OCI-LY1 (cell line): ENCODE measurements around the gene ATP13A2.

Experiments used
- EZH2 ChIP-seq: fragments of 200-600 bp; sonication (generic), shearing (Covaris generic); IDR thresholded peaks from 2 replicates; pipeline ENCODE4 v1.8.0; 2017; ENCODE audit warnings: borderline replicate concordance, mixed run types, mild to moderate bottlenecking, antibody characterized with exemption, low read length, moderate library complexity, mixed read lengths
- TF ChIP-seq, protein P1 (sequence below): fragments of 200-600 bp; sonication (generic), shearing (Covaris generic); IDR thresholded peaks from 2 replicates; pipeline ENCODE4 v1.5.1; 2017; ENCODE audit warnings: mild to moderate bottlenecking, antibody characterized with exemption, low read length, moderate library complexity, mixed read lengths

DNA sequence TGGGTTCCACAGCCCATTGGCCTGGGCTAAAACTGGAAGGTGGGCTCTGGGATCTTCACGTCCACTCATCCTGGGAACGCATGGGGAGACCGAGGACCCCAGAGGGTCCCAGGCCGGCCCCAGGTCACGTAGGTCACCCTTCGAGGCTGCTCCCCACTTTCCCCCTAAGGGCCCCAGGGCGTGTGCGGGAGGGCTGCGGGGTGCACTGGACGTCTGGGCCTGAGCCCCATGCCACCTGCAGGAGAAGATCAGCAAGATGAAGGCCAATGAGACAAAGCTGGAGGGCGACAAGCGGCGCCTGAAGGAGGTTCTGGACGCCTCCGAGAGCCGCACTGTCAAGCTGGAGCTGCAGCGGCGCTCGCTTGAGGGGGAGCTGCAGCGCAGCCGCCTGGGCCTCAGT is 43.8 kb downstream of the ATP13A2 start:
- TF ChIP-seq, protein P1, sequence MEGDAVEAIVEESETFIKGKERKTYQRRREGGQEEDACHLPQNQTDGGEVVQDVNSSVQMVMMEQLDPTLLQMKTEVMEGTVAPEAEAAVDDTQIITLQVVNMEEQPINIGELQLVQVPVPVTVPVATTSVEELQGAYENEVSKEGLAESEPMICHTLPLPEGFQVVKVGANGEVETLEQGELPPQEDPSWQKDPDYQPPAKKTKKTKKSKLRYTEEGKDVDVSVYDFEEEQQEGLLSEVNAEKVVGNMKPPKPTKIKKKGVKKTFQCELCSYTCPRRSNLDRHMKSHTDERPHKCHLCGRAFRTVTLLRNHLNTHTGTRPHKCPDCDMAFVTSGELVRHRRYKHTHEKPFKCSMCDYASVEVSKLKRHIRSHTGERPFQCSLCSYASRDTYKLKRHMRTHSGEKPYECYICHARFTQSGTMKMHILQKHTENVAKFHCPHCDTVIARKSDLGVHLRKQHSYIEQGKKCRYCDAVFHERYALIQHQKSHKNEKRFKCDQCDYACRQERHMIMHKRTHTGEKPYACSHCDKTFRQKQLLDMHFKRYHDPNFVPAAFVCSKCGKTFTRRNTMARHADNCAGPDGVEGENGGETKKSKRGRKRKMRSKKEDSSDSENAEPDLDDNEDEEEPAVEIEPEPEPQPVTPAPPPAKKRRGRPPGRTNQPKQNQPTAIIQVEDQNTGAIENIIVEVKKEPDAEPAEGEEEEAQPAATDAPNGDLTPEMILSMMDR = no peak
- no peak for TF ChIP-seq EZH2
